NCI-H1436 treated with DMSO at 0.1 percent for 48 hours (cell line): Measurements from ENCODE around the gene LHPP.
"Not testable (repeated sequence)": the region's sequence is repeated elsewhere in the genome, so short reads cannot be mapped to it uniquely, and the experiment has no call there.

Experiments used
- DNase-seq: peaks from one replicate; lab custom pipeline; 2025; lab: John Stamatoyannopoulos, UW

The LHPP gene

GRCh38 chr10:124537166-124537725, 75.6 kb downstream of the LHPP start:
- DNase-seq, result no peak

- DNase-seq, result no peak
Measured at GRCh38 chr10:124537891-124538290, 76.3 kb downstream of the LHPP start.

- DNase-seq, result no peak
Measured at GRCh38 chr10:124538706-124539105, 77.1 kb downstream of the LHPP start.

- DNase-seq, result no peak
Measured at GRCh38 chr10:124539935-124540641, 78.5 kb downstream of the LHPP start.

- DNase-seq, result no peak
Measured at GRCh38 chr10:124541076-124541903, 79.7 kb downstream of the LHPP start.

GRCh38 chr10:124542336-124542735, 80.7 kb downstream of the LHPP start:
- DNase-seq, result no peak

GRCh38 chr10:124543146-124543545, 81.5 kb downstream of the LHPP start:
- DNase-seq, result no peak

GRCh38 chr10:124543971-124544370, 82.3 kb downstream of the LHPP start:
- DNase-seq, result no peak

GRCh38 chr10:124544711-124545110, 83.1 kb downstream of the LHPP start:
- DNase-seq, result no peak

GRCh38 chr10:124545351-124546054, 83.9 kb downstream of the LHPP start:
- no peak for DNase-seq

GRCh38 chr10:124546055-124546369, 84.4 kb downstream of the LHPP start:
- DNase-seq, result no peak

- DNase-seq, result no peak
Measured at GRCh38 chr10:124546957-124547646, 85.5 kb downstream of the LHPP start.

- DNase-seq, result no peak
Measured at GRCh38 chr10:124547647-124548168, 86.1 kb downstream of the LHPP start.

- DNase-seq, result not testable (repeated sequence)
Measured at GRCh38 chr10:124549171-124549570, 87.5 kb downstream of the LHPP start.

- no peak for DNase-seq
Measured at GRCh38 chr10:124550293-124551034, 88.8 kb downstream of the LHPP start.

- DNase-seq, result no peak
Measured at GRCh38 chr10:124551097-124551496, 89.5 kb downstream of the LHPP start.

- DNase-seq, result no peak
Measured at GRCh38 chr10:124551755-124552154, 90.1 kb downstream of the LHPP start.

GRCh38 chr10:124552691-124553276, 91.2 kb downstream of the LHPP start:
- no peak for DNase-seq

GRCh38 chr10:124554085-124554858, 92.6 kb downstream of the LHPP start:
- no peak for DNase-seq

GRCh38 chr10:124557167-124557566, 95.5 kb downstream of the LHPP start:
- DNase-seq, result no peak
